Measurements from ENCODE around the gene PLPP7. TPM values are rescaled to one million over a fixed set of nuclear protein-coding genes. Genes with fewer than 3 reads are reported as not detected.
A peak's percentile ranks its signal among the peaks of the same experiment; 100 is the strongest.

Gene PLPP7
- total RNA-seq, 1 donor from 2014 or later: not detected

- Mint-ChIP-seq H3K4me1 (ENCODE audit: low read depth) (no peaks in the 10 kb centered on the region), H3K9me3 (no peaks in the 10 kb centered on the region)
Measured at GRCh38 chr9:131304676-131305355, 15.3 kb downstream of the PLPP7 start.

DNA sequence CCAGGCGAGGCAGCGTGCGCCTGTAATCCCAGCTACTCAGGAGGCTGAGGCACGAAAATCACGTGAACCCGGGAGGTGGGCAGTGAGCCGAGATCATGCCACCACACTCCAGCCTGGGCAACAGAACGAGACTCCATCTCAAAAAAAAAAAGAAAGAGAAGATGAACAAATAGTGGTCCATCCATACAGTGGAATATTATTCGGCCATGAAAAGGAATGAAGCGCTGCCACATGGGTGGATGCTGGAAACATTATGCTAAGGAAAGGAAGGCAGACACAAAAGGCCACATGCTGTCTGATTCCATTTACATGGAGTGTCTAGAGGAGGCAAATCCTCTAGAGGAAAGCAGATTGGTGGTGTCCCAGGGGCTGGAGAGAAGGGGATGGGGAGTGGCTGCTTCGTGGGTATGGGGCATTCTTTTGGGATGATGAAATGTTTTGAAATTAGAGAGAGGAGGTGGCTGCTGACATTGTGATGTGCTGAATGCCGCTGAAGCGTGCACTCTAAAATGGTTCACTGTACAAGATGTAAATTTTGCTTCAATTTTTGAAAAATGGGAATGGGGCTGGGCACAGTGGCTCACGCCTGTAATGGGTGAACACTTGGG is 17.0 kb downstream of the PLPP7 start:
- Mint-ChIP-seq H3K4me3 (ENCODE audit: low read depth) (no peak overlapping the region), H3K9me3 (no peaks in the 10 kb centered on the region), H3K27me3 (ENCODE audit: low read depth) (no peaks in the 10 kb centered on the region), H3K4me1 (ENCODE audit: low read depth) (peaks cover 10% of the 10 kb centered on the region), H3K27ac (no peak overlapping the region), H3K36me3 (ENCODE audit: low read depth) (no peaks in the 10 kb centered on the region)
- intact Hi-C loops (cut with micrococcal nuclease): no loop called here
- DNase-seq (ENCODE audit: low spot score): no peak

More at GRCh38 chr9:131304676-131305355, 15.3 kb downstream of the PLPP7 start:
- Mint-ChIP-seq H3K27ac (no peak overlapping the region), H3K36me3 (ENCODE audit: low read depth) (no peaks in the 10 kb centered on the region), H3K4me3 (ENCODE audit: low read depth) (no peak overlapping the region), H3K27me3 (ENCODE audit: low read depth) (no peaks in the 10 kb centered on the region)
- DNase-seq (ENCODE audit: low spot score): no peak
- intact Hi-C loops (cut with micrococcal nuclease): no loop called here

DNA sequence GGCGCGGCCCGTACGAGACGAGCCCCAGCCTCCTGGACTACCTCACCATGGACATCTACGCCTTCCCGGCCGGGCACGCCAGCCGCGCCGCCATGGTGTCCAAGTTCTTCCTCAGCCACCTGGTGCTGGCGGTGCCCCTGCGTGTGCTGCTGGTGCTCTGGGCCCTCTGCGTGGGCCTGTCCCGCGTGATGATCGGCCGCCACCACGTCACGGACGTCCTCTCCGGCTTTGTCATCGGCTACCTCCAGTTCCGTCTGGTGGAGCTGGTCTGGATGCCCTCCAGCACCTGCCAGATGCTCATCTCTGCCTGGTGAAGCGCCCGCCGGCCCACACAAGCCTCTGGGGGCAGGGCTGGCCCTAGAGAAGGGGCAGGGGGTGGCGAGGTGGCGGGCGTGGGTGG is 18.5 kb downstream of the PLPP7 start:
- no peak for DNase-seq (ENCODE audit: low spot score)
- Mint-ChIP-seq H3K9me3 (no peaks in the 10 kb centered on the region), H3K4me3 (ENCODE audit: low read depth) (no peak overlapping the region), H3K27me3 (ENCODE audit: low read depth) (no peaks in the 10 kb centered on the region), H3K36me3 (ENCODE audit: low read depth) (no peaks in the 10 kb centered on the region), H3K27ac (no peak overlapping the region), H3K4me1 (ENCODE audit: low read depth) (peaks cover 10% of the 10 kb centered on the region)
- intact Hi-C loops (cut with micrococcal nuclease): no loop called here

- Mint-ChIP-seq H3K27me3 (ENCODE audit: low read depth) (no peaks in the 10 kb centered on the region), H3K4me1 (ENCODE audit: low read depth) (peaks cover 10% of the 10 kb centered on the region), H3K9me3 (no peaks in the 10 kb centered on the region), H3K27ac (no peak overlapping the region), H3K4me3 (ENCODE audit: low read depth) (no peak overlapping the region), H3K36me3 (ENCODE audit: low read depth) (no peaks in the 10 kb centered on the region)
- no peak for DNase-seq (ENCODE audit: low spot score)
- intact Hi-C loops (cut with micrococcal nuclease): no loop called here
Measured at GRCh38 chr9:131308452-131308851, 18.9 kb downstream of the PLPP7 start.

- H3K27me3 Mint-ChIP-seq (ENCODE audit: low read depth): no peaks in the 10 kb centered on the region
- no peaks in the 10 kb centered on the region for H3K36me3 Mint-ChIP-seq (ENCODE audit: low read depth)
- no peak overlapping the region for H3K27ac Mint-ChIP-seq
- H3K4me3 Mint-ChIP-seq (ENCODE audit: low read depth): no peak overlapping the region
- no peak for DNase-seq (ENCODE audit: low spot score)
- H3K9me3 Mint-ChIP-seq: no peaks in the 10 kb centered on the region
- intact Hi-C loops (cut with micrococcal nuclease): no loop called here
- H3K4me1 Mint-ChIP-seq (ENCODE audit: low read depth): peaks cover 10% of the 10 kb centered on the region
Measured at GRCh38 chr9:131308906-131309529, 19.5 kb downstream of the PLPP7 start.

DNA sequence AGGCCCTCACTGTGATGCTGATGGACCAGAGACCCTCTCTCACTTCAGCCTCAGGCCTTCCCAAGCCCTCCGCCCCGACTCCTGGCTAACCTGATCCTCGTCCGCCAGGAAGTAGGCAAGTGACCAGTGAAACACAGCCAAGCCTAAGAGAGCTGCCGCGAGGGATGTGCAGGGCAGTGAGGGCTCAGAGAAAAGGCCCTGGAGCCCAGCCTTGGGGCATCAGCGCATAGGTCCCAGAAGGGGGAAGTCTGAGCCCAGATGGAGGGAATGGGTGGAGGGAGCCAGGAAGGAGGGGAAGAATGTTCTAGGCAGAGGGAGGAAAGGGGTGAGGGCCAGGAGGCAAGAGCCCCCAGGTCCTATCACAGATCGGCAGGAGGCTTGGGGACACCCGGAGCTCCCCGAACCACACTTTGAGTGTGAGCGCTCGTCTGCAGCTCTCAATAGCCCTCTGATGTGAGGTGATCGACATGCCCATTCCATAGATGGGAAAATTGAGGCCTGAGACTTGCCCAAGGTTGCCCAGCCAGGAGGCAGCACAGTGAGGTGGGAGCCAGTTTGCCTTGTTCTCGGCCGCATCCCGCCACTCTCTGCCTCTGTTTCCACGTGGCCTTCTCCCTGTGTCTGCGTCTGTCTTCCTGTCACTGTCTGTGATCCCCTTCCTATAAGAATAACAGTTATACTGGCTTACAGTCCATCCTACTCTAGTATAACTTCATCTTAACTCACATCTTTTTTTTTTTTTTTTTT is 20.2 kb downstream of the PLPP7 start:
- Mint-ChIP-seq H3K9me3 (no peaks in the 10 kb centered on the region), H3K36me3 (ENCODE audit: low read depth) (no peaks in the 10 kb centered on the region), H3K27me3 (ENCODE audit: low read depth) (no peaks in the 10 kb centered on the region), H3K4me3 (ENCODE audit: low read depth) (no peak overlapping the region), H3K4me1 (ENCODE audit: low read depth) (peaks cover 10% of the 10 kb centered on the region), H3K27ac (no peak overlapping the region)
- no peak for DNase-seq (ENCODE audit: low spot score)
- intact Hi-C loops (cut with micrococcal nuclease): no loop called here

GRCh38 chr9:131310833-131311554 is 21.5 kb downstream of the PLPP7 start:
- DNase-seq (ENCODE audit: low spot score): peak; percentile 45
- Mint-ChIP-seq H3K36me3 (ENCODE audit: low read depth) (no peaks in the 10 kb centered on the region), H3K4me1 (ENCODE audit: low read depth) (peaks cover 10% of the 10 kb centered on the region), H3K27ac (peak overlapping the region; percentile 46), H3K9me3 (no peaks in the 10 kb centered on the region), H3K27me3 (ENCODE audit: low read depth) (no peaks in the 10 kb centered on the region), H3K4me3 (ENCODE audit: low read depth) (no peak overlapping the region)
- intact Hi-C loops (cut with micrococcal nuclease): no loop called here

DNA sequence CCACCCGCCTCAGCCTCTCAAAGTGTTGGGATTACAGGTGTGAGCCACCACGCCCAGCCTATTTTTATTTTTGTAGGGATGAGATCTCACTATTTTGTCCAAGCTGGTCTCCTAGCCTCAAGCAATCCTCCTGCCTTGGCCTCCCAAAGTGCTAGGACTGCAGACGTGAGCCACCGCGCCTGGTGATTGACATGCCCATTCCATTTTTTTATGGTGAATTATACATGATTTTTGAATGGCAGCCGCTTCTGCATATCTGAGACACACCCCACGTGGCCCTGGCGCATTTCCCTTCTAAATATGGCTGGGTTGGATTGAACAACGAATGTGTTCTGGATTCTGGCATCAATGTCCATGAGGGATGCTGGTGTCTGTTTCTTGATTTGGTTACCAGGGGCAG is 22.7 kb downstream of the PLPP7 start:
- no peaks in the 10 kb centered on the region for H3K27me3 Mint-ChIP-seq (ENCODE audit: low read depth)
- no peaks in the 10 kb centered on the region for H3K9me3 Mint-ChIP-seq
- no peak overlapping the region for H3K4me3 Mint-ChIP-seq (ENCODE audit: low read depth)
- H3K4me1 Mint-ChIP-seq (ENCODE audit: low read depth): peaks cover 10% of the 10 kb centered on the region
- intact Hi-C loops (cut with micrococcal nuclease): no loop called here
- no peak overlapping the region for H3K27ac Mint-ChIP-seq
- no peak for DNase-seq (ENCODE audit: low spot score)
- no peaks in the 10 kb centered on the region for H3K36me3 Mint-ChIP-seq (ENCODE audit: low read depth)

GRCh38 chr9:131312822-131313770 is 23.6 kb downstream of the PLPP7 start:
- no peaks in the 10 kb centered on the region for H3K36me3 Mint-ChIP-seq (ENCODE audit: low read depth)
- H3K27me3 Mint-ChIP-seq (ENCODE audit: low read depth): no peaks in the 10 kb centered on the region
- no peak for DNase-seq (ENCODE audit: low spot score)
- intact Hi-C loops (cut with micrococcal nuclease): no loop called here
- H3K9me3 Mint-ChIP-seq: no peaks in the 10 kb centered on the region
- H3K27ac Mint-ChIP-seq: no peak overlapping the region
- H3K4me3 Mint-ChIP-seq (ENCODE audit: low read depth): no peak overlapping the region
- H3K4me1 Mint-ChIP-seq (ENCODE audit: low read depth): peaks cover 10% of the 10 kb centered on the region

DNA sequence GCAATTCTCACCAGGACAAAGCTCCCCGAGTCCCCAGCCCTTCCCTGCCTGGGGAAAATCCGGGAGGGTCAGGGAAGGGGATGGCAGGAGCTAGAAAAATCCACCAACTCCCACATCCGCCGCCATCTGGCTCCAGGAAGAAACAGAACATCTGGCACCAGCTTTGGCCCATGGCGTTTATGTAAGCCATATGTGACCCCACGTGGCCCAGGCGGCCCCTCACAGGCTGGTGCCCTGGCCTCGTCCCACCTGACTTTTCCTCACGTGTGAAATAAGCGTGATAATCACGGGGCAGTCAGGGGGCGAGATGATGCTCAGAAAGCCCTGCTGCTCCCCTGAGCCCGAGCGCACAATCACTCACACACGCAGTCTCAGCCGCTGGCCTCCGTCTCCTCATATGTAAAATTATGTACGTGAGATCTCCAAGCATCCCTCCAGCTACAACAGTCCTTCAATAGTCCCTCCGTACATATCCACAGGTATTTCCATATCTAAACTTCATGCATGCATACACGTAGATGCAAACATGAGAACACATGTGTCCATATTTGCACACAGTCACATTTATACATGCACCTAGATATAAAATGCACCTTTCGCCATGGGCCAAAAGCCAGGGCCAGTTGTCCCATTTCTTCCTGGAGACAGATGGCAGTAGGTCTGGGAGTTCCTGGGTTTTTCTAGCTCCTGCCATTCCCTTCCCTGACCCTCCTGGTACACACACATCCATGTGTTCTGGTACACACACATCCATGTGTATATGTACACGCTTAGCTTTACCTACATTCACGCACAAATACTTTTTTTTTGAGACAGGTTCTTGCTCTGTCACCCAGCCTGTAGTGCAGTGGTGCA is 28.9 kb downstream of the PLPP7 start:
- no peaks in the 10 kb centered on the region for H3K36me3 Mint-ChIP-seq (ENCODE audit: low read depth)
- H3K27ac Mint-ChIP-seq: no peak overlapping the region
- no peaks in the 10 kb centered on the region for H3K27me3 Mint-ChIP-seq (ENCODE audit: low read depth)
- no peaks in the 10 kb centered on the region for H3K9me3 Mint-ChIP-seq
- no peak for DNase-seq (ENCODE audit: low spot score)
- H3K4me1 Mint-ChIP-seq (ENCODE audit: low read depth): no peaks in the 10 kb centered on the region
- intact Hi-C loops (cut with micrococcal nuclease): no loop called here
- no peak overlapping the region for H3K4me3 Mint-ChIP-seq (ENCODE audit: low read depth)

GRCh38 chr9:131319486-131319885 is 30.0 kb downstream of the PLPP7 start:
- Mint-ChIP-seq H3K27me3 (ENCODE audit: low read depth) (no peaks in the 10 kb centered on the region), H3K4me1 (ENCODE audit: low read depth) (no peaks in the 10 kb centered on the region), H3K27ac (no peak overlapping the region), H3K9me3 (no peaks in the 10 kb centered on the region), H3K4me3 (ENCODE audit: low read depth) (no peak overlapping the region), H3K36me3 (ENCODE audit: low read depth) (no peaks in the 10 kb centered on the region)
- DNase-seq (ENCODE audit: low spot score): no peak
- intact Hi-C loops (cut with micrococcal nuclease): no loop called here
